ENCODE data around the gene PRR14. TPM values are rescaled to one million over a fixed set of nuclear protein-coding genes. Genes with fewer than 3 reads are reported as not detected.

Gene PRR14
- total RNA-seq, 1 donor from 2014 or later: 27.3 TPM

DNA sequence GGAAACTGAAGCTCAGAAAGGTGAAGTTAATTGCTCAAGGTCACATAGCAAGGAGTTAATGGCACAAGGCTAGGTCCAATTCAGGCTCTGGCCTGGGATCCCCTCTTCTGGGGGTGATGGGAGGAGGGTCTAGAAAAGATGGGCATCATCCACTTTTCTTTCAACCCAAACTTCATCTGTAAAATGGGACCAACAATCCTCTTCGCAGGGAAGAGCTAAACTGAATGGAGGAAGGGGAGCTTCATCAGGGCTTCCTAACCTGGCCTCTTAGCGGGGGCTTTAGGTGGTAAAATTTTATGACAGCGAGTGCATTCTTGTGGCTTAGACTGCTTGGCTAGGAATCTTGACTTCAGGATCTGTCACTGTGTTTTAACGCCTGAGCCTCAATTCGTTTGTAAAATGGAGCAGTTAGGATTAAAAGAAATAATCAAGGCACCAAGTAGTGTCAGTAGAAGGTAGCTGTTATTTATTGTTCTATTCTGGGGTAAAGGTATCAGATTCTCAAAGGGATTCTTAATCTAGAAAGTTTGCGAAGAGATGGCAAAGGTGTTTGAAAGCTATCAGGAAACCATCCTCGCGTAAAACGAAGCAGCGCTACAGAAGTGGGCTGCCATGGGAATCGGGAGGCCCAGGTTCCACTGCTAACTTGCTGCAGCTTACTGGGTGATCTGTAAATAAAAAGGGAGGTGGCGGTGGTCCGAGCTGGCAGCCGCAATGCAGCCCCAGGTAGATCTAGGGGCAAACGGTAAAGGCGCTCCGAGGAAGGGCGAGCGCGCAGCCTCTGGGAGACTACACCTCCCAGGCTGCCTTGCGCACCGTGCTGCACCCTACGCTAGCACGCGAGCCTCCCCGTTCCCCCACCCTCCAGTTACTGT is 46.7 kb downstream of the PRR14 start:
- peak overlapping the region; percentile 94 for H3K4me2 ChIP-seq (ENCODE audit: low read length)
- peaks cover 16% of the 10 kb centered on the region for H3K4me1 ChIP-seq (ENCODE audit: insufficient read depth, low read length)
- H3K36me3 Mint-ChIP-seq (ENCODE audit: low read depth, unreplicated experiment): peaks cover 2% of the 10 kb centered on the region
- H2AFZ ChIP-seq (ENCODE audit: low read depth, low read length): peak overlapping the region; percentile 81
- H4K20me1 ChIP-seq (ENCODE audit: insufficient read depth, low read length): peaks cover 24% of the 10 kb centered on the region
- peaks cover 38% of the 10 kb centered on the region for H3K79me2 ChIP-seq (ENCODE audit: insufficient read depth, low read length)
- H3K27me3 ChIP-seq (ENCODE audit: insufficient read depth, low read length): no peaks in the 10 kb centered on the region
- DNase-seq (ENCODE audit: low read depth) (peak; percentile 88), FAIRE-seq (no peak)
- peak overlapping the region; percentile 98 for H3K9ac ChIP-seq (ENCODE audit: low read length)
- peaks cover 2% of the 10 kb centered on the region for H3K27me3 Mint-ChIP-seq (ENCODE audit: low read depth, unreplicated experiment)
- H3K4me3 ChIP-seq (ENCODE audit: insufficient read depth, low read depth, low read length): peak overlapping the region; percentile 78
- H3K9me3 ChIP-seq (ENCODE audit: insufficient read depth, low read depth, low read length): no peaks in the 10 kb centered on the region
- peak overlapping the region; percentile 92 for H3K4me3 Mint-ChIP-seq (ENCODE audit: unreplicated experiment)
- H3K36me3 ChIP-seq (ENCODE audit: insufficient read depth, low read length): peaks cover 12% of the 10 kb centered on the region
- H3K27ac ChIP-seq (ENCODE audit: low read depth, low read length): peak overlapping the region; percentile 99
- H3K4me1 Mint-ChIP-seq (ENCODE audit: low read depth, unreplicated experiment): peaks cover 14% of the 10 kb centered on the region
- H3K9me3 Mint-ChIP-seq (ENCODE audit: unreplicated experiment): peaks cover 2% of the 10 kb centered on the region
- H3K27ac Mint-ChIP-seq (ENCODE audit: unreplicated experiment): peak overlapping the region; percentile 99
- TF ChIP-seq, protein P1, sequence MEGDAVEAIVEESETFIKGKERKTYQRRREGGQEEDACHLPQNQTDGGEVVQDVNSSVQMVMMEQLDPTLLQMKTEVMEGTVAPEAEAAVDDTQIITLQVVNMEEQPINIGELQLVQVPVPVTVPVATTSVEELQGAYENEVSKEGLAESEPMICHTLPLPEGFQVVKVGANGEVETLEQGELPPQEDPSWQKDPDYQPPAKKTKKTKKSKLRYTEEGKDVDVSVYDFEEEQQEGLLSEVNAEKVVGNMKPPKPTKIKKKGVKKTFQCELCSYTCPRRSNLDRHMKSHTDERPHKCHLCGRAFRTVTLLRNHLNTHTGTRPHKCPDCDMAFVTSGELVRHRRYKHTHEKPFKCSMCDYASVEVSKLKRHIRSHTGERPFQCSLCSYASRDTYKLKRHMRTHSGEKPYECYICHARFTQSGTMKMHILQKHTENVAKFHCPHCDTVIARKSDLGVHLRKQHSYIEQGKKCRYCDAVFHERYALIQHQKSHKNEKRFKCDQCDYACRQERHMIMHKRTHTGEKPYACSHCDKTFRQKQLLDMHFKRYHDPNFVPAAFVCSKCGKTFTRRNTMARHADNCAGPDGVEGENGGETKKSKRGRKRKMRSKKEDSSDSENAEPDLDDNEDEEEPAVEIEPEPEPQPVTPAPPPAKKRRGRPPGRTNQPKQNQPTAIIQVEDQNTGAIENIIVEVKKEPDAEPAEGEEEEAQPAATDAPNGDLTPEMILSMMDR (IDR thresholded peaks at IDR 0.05; ENCODE audit: insufficient read depth, low read depth, low read length): no peak
- TF ChIP-seq EZH2 (IDR thresholded peaks at IDR 0.05; ENCODE audit: insufficient read depth, low read length): no peak

DNA sequence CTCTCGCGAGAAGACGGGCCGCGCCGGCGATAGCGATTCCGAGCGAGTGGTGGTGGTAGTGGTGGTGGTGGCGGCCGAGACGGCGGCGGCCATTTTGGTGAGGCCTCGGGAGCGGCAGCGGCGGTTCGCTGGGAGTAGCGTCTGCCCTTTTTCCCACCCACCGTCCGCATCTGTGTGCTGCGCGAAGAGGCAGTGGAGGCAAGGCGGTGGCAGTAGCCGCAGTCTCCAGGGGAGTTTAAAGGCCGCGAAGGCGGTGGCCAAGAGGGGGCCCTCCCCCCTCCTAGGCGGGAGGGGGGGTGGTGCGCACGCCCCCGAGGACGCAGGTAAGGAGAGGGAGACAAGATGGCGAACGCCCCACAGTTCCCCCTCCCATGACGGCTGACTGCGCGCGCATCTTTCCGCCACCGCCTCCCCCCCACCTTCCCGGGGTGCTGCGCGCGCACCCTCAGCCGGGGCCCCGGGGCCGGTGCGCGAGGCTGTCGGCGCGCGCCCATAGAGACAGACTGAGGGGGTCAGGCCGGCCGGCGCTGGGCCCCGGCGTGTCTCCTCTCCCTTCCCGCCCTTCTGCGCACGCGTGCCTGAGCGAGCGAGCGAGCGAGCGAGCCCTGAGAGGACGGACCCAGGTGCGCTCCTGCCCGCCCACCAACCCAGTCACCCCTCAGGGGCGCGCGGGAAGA is 47.5 kb downstream of the PRR14 start:
- DNase-seq (ENCODE audit: low read depth): peak; percentile 71
- peak overlapping the region; percentile 94 for H3K4me2 ChIP-seq (ENCODE audit: low read length)
- no peak for FAIRE-seq
- Mint-ChIP-seq H3K27me3 (ENCODE audit: low read depth, unreplicated experiment) (no peaks in the 10 kb centered on the region), H3K36me3 (ENCODE audit: low read depth, unreplicated experiment) (peaks cover 4% of the 10 kb centered on the region), H3K27ac (ENCODE audit: unreplicated experiment) (peak overlapping the region; percentile 99), H3K4me3 (ENCODE audit: unreplicated experiment) (peak overlapping the region; percentile 92), H3K4me1 (ENCODE audit: low read depth, unreplicated experiment) (peaks cover 14% of the 10 kb centered on the region), H3K9me3 (ENCODE audit: unreplicated experiment) (no peaks in the 10 kb centered on the region)
- peak overlapping the region; percentile 99 for H3K27ac ChIP-seq (ENCODE audit: low read depth, low read length)
- H3K27me3 ChIP-seq (ENCODE audit: insufficient read depth, low read length): no peaks in the 10 kb centered on the region
- H3K9ac ChIP-seq (ENCODE audit: low read length): peak overlapping the region; percentile 98
- TF ChIP-seq, protein P1 (IDR thresholded peaks at IDR 0.05; ENCODE audit: insufficient read depth, low read depth, low read length): no peak
- no peak for TF ChIP-seq EZH2 (IDR thresholded peaks at IDR 0.05; ENCODE audit: insufficient read depth, low read length)
- peaks cover 28% of the 10 kb centered on the region for H4K20me1 ChIP-seq (ENCODE audit: insufficient read depth, low read length)
- no peaks in the 10 kb centered on the region for H3K9me3 ChIP-seq (ENCODE audit: insufficient read depth, low read depth, low read length)
- peak overlapping the region; percentile 78 for H3K4me3 ChIP-seq (ENCODE audit: insufficient read depth, low read depth, low read length)
- H3K79me2 ChIP-seq (ENCODE audit: insufficient read depth, low read length): peaks cover 44% of the 10 kb centered on the region
- peaks cover 15% of the 10 kb centered on the region for H3K36me3 ChIP-seq (ENCODE audit: insufficient read depth, low read length)
- H2AFZ ChIP-seq (ENCODE audit: low read depth, low read length): peak overlapping the region; percentile 81
- peaks cover 16% of the 10 kb centered on the region for H3K4me1 ChIP-seq (ENCODE audit: insufficient read depth, low read length)

All from astrocyte (in vitro differentiated cells and primary cell).